OCI-LY3 (cell line): Measurements from ENCODE around the gene RANBP10.
"Not testable (repeated sequence)": the region's sequence is repeated elsewhere in the genome, so short reads cannot be mapped to it uniquely, and the experiment has no call there.

Source experiments
- H2AFZ ChIP-seq: fragments of 200-600, 300-600 bp; shearing (Covaris generic); 2 replicates; pipeline ENCODE4 v1.6.0; 2014; ENCODE audit warnings: antibody characterized with exemption, low read depth, low read length
- H3K27ac ChIP-seq: fragments of 200-600, 300-600 bp; sonication (generic); 2 replicates; pipeline ENCODE4 v1.5.1; 2014; ENCODE audit warnings: mild to moderate bottlenecking, low read length, moderate library complexity, mixed read lengths
- H3K27me3 ChIP-seq: fragments of 200-600, 300-600 bp; sonication (generic); 2 replicates; pipeline ENCODE4 v1.6.1; 2014; ENCODE audit warnings: low read depth, low read length, mixed read lengths
- H3K36me3 ChIP-seq: fragments of 200-600, 300-600 bp; sonication (generic); replicated peaks from 2 replicates; pipeline ENCODE3; 2014; ENCODE audit warnings: low read depth, low read length, mixed read lengths
- H3K4me1 ChIP-seq: fragments of 300-600, 200-600 bp; sonication (generic); 2 replicates; pipeline ENCODE4 v1.6.1; 2014; ENCODE audit warnings: low read length, mixed read lengths
- H3K4me2 ChIP-seq: fragments of 200-600, 300-600 bp; sonication (generic); 2 replicates; pipeline ENCODE4 v1.6.1; 2014; ENCODE audit warnings: low read length, mixed read lengths
- H3K4me3 ChIP-seq: fragments of 300-600, 200-600 bp; sonication (generic); 2 replicates; pipeline ENCODE4 v1.5.1; 2014; ENCODE audit warnings: antibody characterized with exemption, mild to moderate bottlenecking, low read length, moderate library complexity
- H3K79me2 ChIP-seq: fragments of 300-600, 200-600 bp; shearing (Covaris generic); 2 replicates; pipeline ENCODE4 v1.6.1; 2014; ENCODE audit warnings: mild to moderate bottlenecking, low read length, mixed read lengths
- H3K9ac ChIP-seq: fragments of 300-600, 200-600 bp; shearing (Covaris generic); 2 replicates; pipeline ENCODE4 v1.6.0; 2014; ENCODE audit warnings: mild to moderate bottlenecking, low read length, moderate library complexity
- H3K9me3 ChIP-seq: fragments of 200-600, 300-600 bp; shearing (Covaris generic); 2 replicates; pipeline ENCODE4 v1.6.1; 2014; ENCODE audit warnings: low read length, mixed read lengths; ENCODE audit not compliant: insufficient read depth
- H4K20me1 ChIP-seq: fragments of 200-600, 300-600 bp; sonication (generic); 2 replicates; pipeline ENCODE4 v1.6.1; 2016; ENCODE audit warnings: low read length, mixed read lengths; ENCODE audit not compliant: insufficient read depth
- CTCF ChIP-seq: fragments of 200-600, 300-600 bp; sonication (generic); IDR thresholded peaks from 2 replicates; pipeline ENCODE4 v1.5.1; 2014; ENCODE audit warnings: antibody characterized with exemption, low read length, low read depth
- EZH2phosphoT487 ChIP-seq: fragments of 200-600 bp; shearing (Covaris generic); IDR thresholded peaks from 2 replicates; pipeline ENCODE4 v1.6.1; 2018; ENCODE audit warnings: antibody characterized with exemption, mixed run types, low read depth

The RANBP10 gene

DNA sequence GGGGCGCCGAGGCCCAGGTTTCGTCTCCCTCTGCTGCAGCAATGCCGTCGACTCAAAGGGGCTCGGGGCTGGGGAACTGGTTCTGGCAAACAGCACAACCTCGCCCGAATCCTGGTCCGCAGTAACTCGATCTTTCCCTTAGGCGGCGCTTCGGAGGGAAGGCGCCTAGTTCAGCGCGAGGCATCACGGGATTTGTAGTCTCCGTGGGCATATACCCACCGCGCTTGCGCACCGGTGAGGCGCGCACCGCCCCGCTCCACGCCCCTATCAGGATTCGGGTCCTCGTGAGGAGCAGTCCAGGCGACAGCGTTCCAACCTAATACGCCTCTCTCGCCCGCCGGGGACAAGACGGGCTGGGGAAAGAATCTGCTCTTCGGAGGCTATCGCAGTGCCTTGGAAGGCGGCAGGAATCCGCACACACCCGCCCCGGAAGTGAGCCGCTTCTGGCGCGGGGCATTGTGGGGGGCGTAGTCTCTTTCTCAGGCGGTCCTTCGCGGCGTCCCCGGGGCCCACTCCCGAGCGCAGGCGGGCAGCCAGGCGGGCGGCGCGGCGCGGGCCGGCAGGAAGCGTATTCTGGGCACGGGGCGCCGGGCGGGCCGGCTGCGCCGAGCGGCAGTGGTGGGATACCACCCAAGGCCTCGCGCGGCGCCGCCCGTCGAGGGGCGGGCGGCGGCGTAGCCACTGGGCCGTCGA is 35.6 kb upstream of the RANBP10 start, which contains the start of gene THAP11:
Gene THAP11, plus strand, starts transcription at position 505 of the 693 bp plus-strand sequence. CDS start 235 bp downstream, outside the sequence.
- Histone ChIP-seq H3K9me3 (no peaks in the 10 kb centered on the region), H3K4me1 (peaks cover 25% of the 10 kb centered on the region), H3K36me3 (no peaks in the 10 kb centered on the region), H3K9ac (peak within 1 kb of the TSS; percentile 89), H4K20me1 (no peaks in the 10 kb centered on the region), H3K4me3 (peak within 1 kb of the TSS; percentile 95), H3K27ac (peak within 1 kb of the TSS; percentile 83), H3K4me2 (peak within 1 kb of the TSS; percentile 91), H3K27me3 (no peaks in the 10 kb centered on the region), H3K79me2 (peaks cover 32% of the 10 kb centered on the region), H2AFZ (peak within 1 kb of the TSS; percentile 98)
- TF ChIP-seq EZH2phosphoT487 (no peak), CTCF (peak; percentile 62)

DNA sequence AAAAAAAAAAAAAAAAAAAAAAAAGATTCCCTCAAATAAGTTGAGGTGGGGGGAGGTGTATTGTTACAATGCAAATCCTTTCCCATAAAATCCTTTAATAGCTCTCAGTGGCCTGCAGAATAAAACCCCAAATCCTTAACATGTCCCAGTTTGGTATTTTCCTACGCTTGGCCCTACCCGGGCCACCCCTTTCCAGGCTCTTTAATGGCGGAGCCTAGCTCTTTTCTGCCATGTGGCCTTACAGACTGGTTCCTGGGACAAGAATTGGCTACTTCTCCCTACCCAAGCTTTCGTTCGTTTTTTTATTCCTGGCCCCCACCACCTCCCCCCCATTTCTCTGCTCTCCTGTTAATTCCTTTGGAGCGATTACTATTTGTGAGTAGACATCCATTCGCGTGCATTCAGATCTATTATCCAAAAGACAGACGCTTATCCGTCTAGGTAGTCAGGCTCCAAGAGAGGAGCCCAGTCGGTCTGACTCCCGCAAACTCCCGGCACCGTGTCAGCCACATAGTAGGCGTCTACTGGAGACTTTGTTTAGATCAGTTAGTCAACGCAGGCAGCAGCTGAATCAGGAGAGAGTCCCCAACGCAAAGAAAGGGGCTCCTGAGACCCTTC is 34.9 kb upstream of the RANBP10 start:
- no peaks in the 10 kb centered on the region for H3K9me3 ChIP-seq
- peak overlapping the region; percentile 91 for H3K4me2 ChIP-seq
- no peak overlapping the region for H3K27ac ChIP-seq
- H3K9ac ChIP-seq = peak overlapping the region; percentile 89; the same call in 1 of the 2 replicates
- H3K36me3 ChIP-seq = no peaks in the 10 kb centered on the region
- peaks cover 25% of the 10 kb centered on the region for H3K4me1 ChIP-seq
- H4K20me1 ChIP-seq = no peaks in the 10 kb centered on the region
- H3K79me2 ChIP-seq = peaks cover 29% of the 10 kb centered on the region
- TF ChIP-seq EZH2phosphoT487 (no peak), CTCF (no peak)
- H3K27me3 ChIP-seq = no peaks in the 10 kb centered on the region
- peak overlapping the region; percentile 98 for H2AFZ ChIP-seq
- H3K4me3 ChIP-seq = peak overlapping the region; percentile 95

- TF ChIP-seq EZH2phosphoT487 = no peak
- TF ChIP-seq CTCF = no peak
- Histone ChIP-seq H3K4me1 (peaks cover 13% of the 10 kb centered on the region), H3K9me3 (no peaks in the 10 kb centered on the region), H3K4me2 (no peak overlapping the region), H4K20me1 (no peaks in the 10 kb centered on the region), H3K4me3 (no peak overlapping the region), H3K36me3 (no peaks in the 10 kb centered on the region), H3K79me2 (peaks cover 9% of the 10 kb centered on the region), H3K27ac (no peak overlapping the region), H3K9ac (no peak overlapping the region), H2AFZ (no peak overlapping the region), H3K27me3 (no peaks in the 10 kb centered on the region)
Observed at GRCh38 chr16:67837811-67838210, 31.5 kb upstream of the RANBP10 start.

GRCh38 chr16:67837190-67837589 is 30.8 kb upstream of the RANBP10 start:
- H3K4me3 ChIP-seq, H3K27me3 ChIP-seq, H2AFZ ChIP-seq, H4K20me1 ChIP-seq, H3K79me2 ChIP-seq, H3K36me3 ChIP-seq, H3K4me2 ChIP-seq, H3K27ac ChIP-seq, H3K9ac ChIP-seq, H3K9me3 ChIP-seq: not testable (repeated sequence)
- peaks cover 13% of the 10 kb centered on the region for H3K4me1 ChIP-seq
